Measurements from ENCODE around the gene PRDX3. TPM values are rescaled to one million over a fixed set of nuclear protein-coding genes. Genes with fewer than 3 reads are reported as not detected.

The PRDX3 gene
- total RNA-seq, 2 donors from 2014 or later: 153 to 173 TPM

- Histone ChIP-seq H3K27ac (ENCODE audit: low read depth, low read length) (peak overlapping the region; percentile 2), H3K36me3 (ENCODE audit: control insufficient read depth, insufficient read depth, low read length) (peaks cover 42% of the 10 kb centered on the region), H3K4me1 (ENCODE audit: control insufficient read depth, insufficient read depth, low read length) (peaks cover 4% of the 10 kb centered on the region), H3K9ac (ENCODE audit: extremely low read depth, low read length, poor library complexity, severe bottlenecking) (no peak overlapping the region), H3K4me3 (ENCODE audit: low read length) (no peak overlapping the region), H3K27me3 (ENCODE audit: control insufficient read depth, insufficient read depth, low read length, poor library complexity, severe bottlenecking) (no peaks in the 10 kb centered on the region), H3K9me3 (ENCODE audit: control insufficient read depth, low read length) (no peaks in the 10 kb centered on the region)
- no peak for DNase-seq
- H3K4me1 Mint-ChIP-seq: peaks cover 10% of the 10 kb centered on the region
- no peaks in the 10 kb centered on the region for H3K27me3 Mint-ChIP-seq (ENCODE audit: insufficient read depth)
- WGBS, 2 experiments (ENCODE audit: insufficient coverage in 1 of 2, insufficient read length in 1 of 2): 77 to 78% methylated on average over 6 to 8 of the region's 8 CpGs
- peaks cover 41% of the 10 kb centered on the region for H3K36me3 Mint-ChIP-seq (ENCODE audit: low read depth)
- H3K27ac Mint-ChIP-seq: peak overlapping the region; percentile 23
- TF ChIP-seq, protein P1, sequence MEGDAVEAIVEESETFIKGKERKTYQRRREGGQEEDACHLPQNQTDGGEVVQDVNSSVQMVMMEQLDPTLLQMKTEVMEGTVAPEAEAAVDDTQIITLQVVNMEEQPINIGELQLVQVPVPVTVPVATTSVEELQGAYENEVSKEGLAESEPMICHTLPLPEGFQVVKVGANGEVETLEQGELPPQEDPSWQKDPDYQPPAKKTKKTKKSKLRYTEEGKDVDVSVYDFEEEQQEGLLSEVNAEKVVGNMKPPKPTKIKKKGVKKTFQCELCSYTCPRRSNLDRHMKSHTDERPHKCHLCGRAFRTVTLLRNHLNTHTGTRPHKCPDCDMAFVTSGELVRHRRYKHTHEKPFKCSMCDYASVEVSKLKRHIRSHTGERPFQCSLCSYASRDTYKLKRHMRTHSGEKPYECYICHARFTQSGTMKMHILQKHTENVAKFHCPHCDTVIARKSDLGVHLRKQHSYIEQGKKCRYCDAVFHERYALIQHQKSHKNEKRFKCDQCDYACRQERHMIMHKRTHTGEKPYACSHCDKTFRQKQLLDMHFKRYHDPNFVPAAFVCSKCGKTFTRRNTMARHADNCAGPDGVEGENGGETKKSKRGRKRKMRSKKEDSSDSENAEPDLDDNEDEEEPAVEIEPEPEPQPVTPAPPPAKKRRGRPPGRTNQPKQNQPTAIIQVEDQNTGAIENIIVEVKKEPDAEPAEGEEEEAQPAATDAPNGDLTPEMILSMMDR (conservative IDR thresholded peaks at IDR 0.05): no peak
- H3K4me3 Mint-ChIP-seq: no peak overlapping the region
- no peaks in the 10 kb centered on the region for H3K9me3 Mint-ChIP-seq
These were observed 11.6 kb downstream of the PRDX3 start for GRCh38 chr10:119167041-119167440.

- peaks cover 4% of the 10 kb centered on the region for H3K4me1 ChIP-seq (ENCODE audit: control insufficient read depth, insufficient read depth, low read length)
- H3K9me3 Mint-ChIP-seq: no peaks in the 10 kb centered on the region
- peak overlapping the region; percentile 38 for H3K27ac ChIP-seq (ENCODE audit: low read depth, low read length)
- H3K27ac Mint-ChIP-seq: peak overlapping the region; percentile 23
- peak overlapping the region; percentile 76 for H3K4me3 Mint-ChIP-seq
- DNase-seq: no peak
- H3K27me3 ChIP-seq (ENCODE audit: control insufficient read depth, insufficient read depth, low read length, poor library complexity, severe bottlenecking): no peaks in the 10 kb centered on the region
- H3K36me3 ChIP-seq (ENCODE audit: control insufficient read depth, insufficient read depth, low read length): peaks cover 38% of the 10 kb centered on the region
- H3K4me3 ChIP-seq (ENCODE audit: low read length): no peak overlapping the region
- WGBS, 2 experiments (ENCODE audit: insufficient coverage in 1 of 2, insufficient read length in 1 of 2): 72 to 78% methylated on average over 8 of the region's 8 CpGs
- H3K27me3 Mint-ChIP-seq (ENCODE audit: insufficient read depth): no peaks in the 10 kb centered on the region
- no peak overlapping the region for H3K9ac ChIP-seq (ENCODE audit: extremely low read depth, low read length, poor library complexity, severe bottlenecking)
- H3K9me3 ChIP-seq (ENCODE audit: control insufficient read depth, low read length): no peaks in the 10 kb centered on the region
- TF ChIP-seq, protein P1 (conservative IDR thresholded peaks at IDR 0.05): no peak
- H3K4me1 Mint-ChIP-seq: peaks cover 10% of the 10 kb centered on the region
- H3K36me3 Mint-ChIP-seq (ENCODE audit: low read depth): peaks cover 38% of the 10 kb centered on the region
These were observed 12.0 kb downstream of the PRDX3 start for GRCh38 chr10:119166564-119166963.

DNA sequence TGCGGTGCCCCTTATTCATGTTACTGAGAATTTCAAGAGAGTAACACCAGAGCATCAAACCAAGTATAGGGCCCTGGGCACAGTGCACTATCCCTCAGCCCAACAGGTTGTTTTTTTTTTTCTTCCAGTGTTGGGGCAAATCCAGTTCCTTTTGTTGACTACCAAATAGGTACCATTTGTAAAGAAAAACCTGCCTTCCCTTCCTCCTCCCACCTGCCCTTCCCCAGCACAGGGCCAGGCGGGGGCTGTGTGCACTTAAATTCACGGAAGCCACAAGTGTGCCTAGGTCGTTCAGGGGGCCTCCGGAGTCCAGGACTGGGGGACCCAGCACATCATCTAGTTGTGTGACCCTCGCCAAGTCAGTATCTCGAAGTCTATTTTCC, 12.5 kb downstream of the PRDX3 start:
- Mint-ChIP-seq H3K36me3 (ENCODE audit: low read depth) (peaks cover 33% of the 10 kb centered on the region), H3K27me3 (ENCODE audit: insufficient read depth) (no peaks in the 10 kb centered on the region), H3K4me1 (peaks cover 10% of the 10 kb centered on the region), H3K27ac (peak overlapping the region; percentile 23), H3K4me3 (peak overlapping the region; percentile 76), H3K9me3 (no peaks in the 10 kb centered on the region)
- peak overlapping the region; percentile 78 for H3K4me3 ChIP-seq (ENCODE audit: low read length)
- WGBS, 2 experiments (ENCODE audit: insufficient coverage in 1 of 2, insufficient read length in 1 of 2): 83 to 87% methylated on average over 7 of the region's 7 CpGs
- no peaks in the 10 kb centered on the region for H3K27me3 ChIP-seq (ENCODE audit: control insufficient read depth, insufficient read depth, low read length, poor library complexity, severe bottlenecking)
- H3K4me1 ChIP-seq (ENCODE audit: control insufficient read depth, insufficient read depth, low read length): peaks cover 4% of the 10 kb centered on the region
- DNase-seq: no peak
- TF ChIP-seq, protein P1 (conservative IDR thresholded peaks at IDR 0.05): no peak
- peaks cover 33% of the 10 kb centered on the region for H3K36me3 ChIP-seq (ENCODE audit: control insufficient read depth, insufficient read depth, low read length)
- H3K27ac ChIP-seq (ENCODE audit: low read depth, low read length): no peak overlapping the region
- no peaks in the 10 kb centered on the region for H3K9me3 ChIP-seq (ENCODE audit: control insufficient read depth, low read length)
- peak overlapping the region; percentile 41 for H3K9ac ChIP-seq (ENCODE audit: extremely low read depth, low read length, poor library complexity, severe bottlenecking)
